ENCODE results near the gene TERT.

TERT gene

DNA sequence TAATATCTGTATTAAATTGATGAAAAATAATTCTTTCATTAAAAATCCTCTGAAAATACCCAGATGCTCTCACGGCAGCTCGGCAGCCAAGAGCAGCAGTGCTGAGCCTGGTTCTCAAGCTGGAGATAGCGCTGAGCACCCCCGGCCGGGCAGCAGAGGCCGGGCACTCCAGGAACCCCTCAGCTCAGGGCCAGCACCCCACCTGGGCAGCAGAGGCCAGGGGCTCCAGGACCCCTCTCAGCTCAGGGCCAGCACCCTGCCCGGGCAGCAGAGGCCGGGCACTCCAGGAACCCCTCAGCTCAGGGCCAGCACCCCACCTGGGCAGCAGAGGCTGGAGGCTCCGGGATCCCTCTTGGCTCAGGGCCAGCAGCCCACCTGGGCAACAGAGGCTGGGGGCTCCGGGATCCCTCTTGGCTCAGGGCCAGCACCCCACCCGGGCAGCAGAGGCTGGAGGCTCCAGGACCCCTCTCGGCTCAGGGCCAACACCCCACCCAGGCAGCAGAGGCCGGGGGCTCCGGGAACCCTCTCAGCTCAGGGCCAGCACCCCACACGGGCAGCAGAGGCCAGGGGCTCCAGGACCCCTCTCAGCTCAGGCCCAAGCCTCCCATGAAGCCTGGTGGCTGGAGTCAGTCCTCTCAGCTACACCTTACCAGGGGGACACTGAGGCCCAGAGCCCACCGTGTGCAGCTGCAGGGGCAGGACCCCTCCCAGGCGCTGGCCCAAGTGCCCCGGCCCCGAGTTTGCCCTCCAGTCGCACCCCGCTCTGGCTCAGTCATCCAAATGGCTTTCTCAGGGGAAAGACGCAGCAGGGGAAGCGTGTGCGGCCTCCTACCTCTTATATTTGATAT is 28.3 kb upstream of the TERT start:
- Mint-ChIP-seq H3K27me3 (ENCODE audit: low read depth) (peaks cover 5% of the 10 kb centered on the region), H3K9me3 (peaks cover 13% of the 10 kb centered on the region), H3K4me1 (peaks cover 18% of the 10 kb centered on the region), H3K36me3 (ENCODE audit: low read depth) (peaks cover 48% of the 10 kb centered on the region), H3K4me3 (no peak overlapping the region), H3K27ac (no peak overlapping the region)
- TF ChIP-seq, protein P1, sequence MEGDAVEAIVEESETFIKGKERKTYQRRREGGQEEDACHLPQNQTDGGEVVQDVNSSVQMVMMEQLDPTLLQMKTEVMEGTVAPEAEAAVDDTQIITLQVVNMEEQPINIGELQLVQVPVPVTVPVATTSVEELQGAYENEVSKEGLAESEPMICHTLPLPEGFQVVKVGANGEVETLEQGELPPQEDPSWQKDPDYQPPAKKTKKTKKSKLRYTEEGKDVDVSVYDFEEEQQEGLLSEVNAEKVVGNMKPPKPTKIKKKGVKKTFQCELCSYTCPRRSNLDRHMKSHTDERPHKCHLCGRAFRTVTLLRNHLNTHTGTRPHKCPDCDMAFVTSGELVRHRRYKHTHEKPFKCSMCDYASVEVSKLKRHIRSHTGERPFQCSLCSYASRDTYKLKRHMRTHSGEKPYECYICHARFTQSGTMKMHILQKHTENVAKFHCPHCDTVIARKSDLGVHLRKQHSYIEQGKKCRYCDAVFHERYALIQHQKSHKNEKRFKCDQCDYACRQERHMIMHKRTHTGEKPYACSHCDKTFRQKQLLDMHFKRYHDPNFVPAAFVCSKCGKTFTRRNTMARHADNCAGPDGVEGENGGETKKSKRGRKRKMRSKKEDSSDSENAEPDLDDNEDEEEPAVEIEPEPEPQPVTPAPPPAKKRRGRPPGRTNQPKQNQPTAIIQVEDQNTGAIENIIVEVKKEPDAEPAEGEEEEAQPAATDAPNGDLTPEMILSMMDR (IDR thresholded peaks at IDR 0.05; ENCODE audit: unreplicated experiment in 3 of 3) = no peak

DNA sequence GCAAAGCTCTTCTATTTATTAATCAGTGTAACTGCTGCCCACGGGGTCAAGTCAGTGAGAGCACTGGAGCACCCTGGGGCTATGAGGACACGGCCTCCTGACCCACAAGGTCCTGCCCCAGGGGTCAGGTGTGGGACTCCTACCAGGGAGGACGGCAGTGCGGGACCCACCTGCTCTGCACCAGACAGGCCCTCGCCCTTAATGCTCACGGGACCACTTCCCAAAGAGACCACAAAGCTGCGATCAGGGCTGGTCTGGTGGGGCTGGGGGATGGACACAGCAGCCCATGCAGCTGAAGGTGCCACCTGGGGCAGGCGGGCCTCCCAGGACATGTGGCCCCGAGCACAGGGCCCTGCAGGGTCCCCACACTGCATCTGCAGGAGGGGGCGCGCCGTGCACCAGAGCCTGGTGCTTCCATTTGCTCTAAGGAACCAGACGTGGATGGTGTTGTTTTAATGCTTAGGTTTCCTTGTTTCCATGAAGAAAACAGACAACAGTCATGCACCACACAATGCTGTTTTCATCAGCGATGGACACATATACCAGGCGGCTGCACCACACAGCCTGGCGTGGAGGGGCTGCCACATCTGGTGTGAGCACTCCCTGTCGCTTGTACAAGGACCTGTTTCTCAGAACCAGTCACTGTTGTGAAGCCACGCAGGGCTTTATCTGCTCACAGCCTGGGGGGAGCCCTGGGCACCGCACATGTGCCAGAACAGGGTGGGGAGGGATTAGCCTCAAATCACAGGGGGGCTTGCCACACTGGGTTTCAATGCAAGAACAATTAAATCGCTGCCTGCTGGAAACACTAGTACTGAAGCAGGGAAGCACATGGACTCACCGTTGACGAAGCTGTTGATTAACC is 27.4 kb upstream of the TERT start:
- Mint-ChIP-seq H3K27me3 (ENCODE audit: low read depth) (peaks cover 5% of the 10 kb centered on the region), H3K4me3 (no peak overlapping the region), H3K4me1 (peaks cover 13% of the 10 kb centered on the region), H3K9me3 (peaks cover 9% of the 10 kb centered on the region), H3K27ac (no peak overlapping the region), H3K36me3 (ENCODE audit: low read depth) (peaks cover 45% of the 10 kb centered on the region)
- TF ChIP-seq, protein P1 (IDR thresholded peaks at IDR 0.05; ENCODE audit: unreplicated experiment in 3 of 3) = no peak

- TF ChIP-seq, protein P1 (IDR thresholded peaks at IDR 0.05; ENCODE audit: unreplicated experiment in 3 of 3) = no peak
- H3K27me3 Mint-ChIP-seq (ENCODE audit: low read depth) = no peaks in the 10 kb centered on the region
- no peak overlapping the region for H3K4me3 Mint-ChIP-seq
- H3K27ac Mint-ChIP-seq = no peak overlapping the region
- peaks cover 5% of the 10 kb centered on the region for H3K9me3 Mint-ChIP-seq
- H3K36me3 Mint-ChIP-seq (ENCODE audit: low read depth) = peaks cover 43% of the 10 kb centered on the region
- H3K4me1 Mint-ChIP-seq = peaks cover 9% of the 10 kb centered on the region
Measured at GRCh38 chr5:1321576-1321975, 26.7 kb upstream of the TERT start.

GRCh38 chr5:1320436-1321344 is 25.8 kb upstream of the TERT start:
- Mint-ChIP-seq H3K27ac (no peak overlapping the region), H3K36me3 (ENCODE audit: low read depth) (peaks cover 34% of the 10 kb centered on the region), H3K27me3 (ENCODE audit: low read depth) (no peaks in the 10 kb centered on the region), H3K4me1 (peaks cover 6% of the 10 kb centered on the region), H3K4me3 (no peak overlapping the region), H3K9me3 (no peaks in the 10 kb centered on the region)
- TF ChIP-seq, protein P1 (IDR thresholded peaks at IDR 0.05; ENCODE audit: unreplicated experiment in 3 of 3) = no peak

DNA sequence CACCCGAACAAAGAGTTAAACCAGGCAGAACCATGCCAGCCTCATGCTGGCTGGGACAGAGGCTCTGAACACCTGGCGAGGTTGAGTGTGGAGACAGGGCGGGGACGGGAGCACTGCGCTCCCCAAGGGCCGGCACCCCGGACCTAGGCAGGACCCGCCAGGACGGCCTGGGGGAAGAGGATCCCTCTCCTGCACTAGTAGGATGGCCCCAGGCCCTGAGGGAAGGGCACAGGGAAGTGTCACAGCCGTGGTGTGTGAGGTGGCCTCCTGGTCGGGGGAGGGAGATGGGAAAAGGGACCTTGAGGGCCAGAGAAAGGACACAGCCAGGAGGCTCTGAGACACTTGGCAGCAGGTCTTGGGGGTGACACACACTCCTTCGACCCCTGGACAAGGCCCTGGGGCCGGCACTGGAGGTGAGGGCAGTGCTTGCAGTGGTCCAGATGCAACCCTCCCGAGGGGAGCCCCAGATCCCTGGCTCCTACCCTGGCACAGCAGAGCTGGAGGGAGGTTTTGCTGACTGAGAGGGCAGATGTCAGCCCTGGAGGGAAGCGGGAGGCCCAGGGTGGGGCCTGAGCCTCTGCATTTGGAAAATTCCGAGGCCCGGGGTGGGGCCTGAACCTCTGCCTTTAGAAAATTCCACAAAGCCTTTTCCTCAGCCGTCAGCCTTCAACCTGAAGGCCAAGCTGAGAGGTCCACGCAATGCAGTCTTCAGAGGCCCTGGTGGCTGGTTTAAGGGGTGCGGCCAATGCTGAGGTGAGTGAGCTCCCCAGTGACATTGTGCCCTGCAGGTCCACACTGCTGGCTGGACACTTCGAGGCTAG is 24.8 kb upstream of the TERT start:
- H3K27me3 Mint-ChIP-seq (ENCODE audit: low read depth) = no peaks in the 10 kb centered on the region
- TF ChIP-seq, protein P1 (IDR thresholded peaks at IDR 0.05; ENCODE audit: unreplicated experiment in 3 of 3) = no peak
- peaks cover 30% of the 10 kb centered on the region for H3K36me3 Mint-ChIP-seq (ENCODE audit: low read depth)
- H3K9me3 Mint-ChIP-seq = no peaks in the 10 kb centered on the region
- no peak overlapping the region for H3K4me3 Mint-ChIP-seq
- peaks cover 9% of the 10 kb centered on the region for H3K4me1 Mint-ChIP-seq
- H3K27ac Mint-ChIP-seq = no peak overlapping the region

Data from nephron (organoid).